GM19043 (cell line): ENCODE data around the gene SNRK.

Source experiments
- ATAC-seq: cut with Tn5 transposase; IDR thresholded peaks from one replicate; pipeline ENCODE4 v1.9.1; 2021; ENCODE audit warnings: low read depth; ENCODE audit not compliant: unreplicated experiment

SNRK gene

GRCh38 chr3:43307226-43307625, 20.9 kb downstream of the SNRK start:
- ATAC-seq = no peak

GRCh38 chr3:43307649-43308048, 21.3 kb downstream of the SNRK start:
- no peak for ATAC-seq

- no peak for ATAC-seq
Measured at GRCh38 chr3:43309372-43310305, 23.3 kb downstream of the SNRK start.

GRCh38 chr3:43316783-43317460, 30.6 kb downstream of the SNRK start:
- ATAC-seq = no peak

- ATAC-seq = no peak
Measured at GRCh38 chr3:43317461-43318316, 31.3 kb downstream of the SNRK start.

- no peak for ATAC-seq
Measured at GRCh38 chr3:43319376-43319775, 33.0 kb downstream of the SNRK start.

GRCh38 chr3:43319794-43320193, 33.5 kb downstream of the SNRK start:
- ATAC-seq = no peak

- no peak for ATAC-seq
Measured at GRCh38 chr3:43320288-43320687, 33.9 kb downstream of the SNRK start.

- ATAC-seq = no peak
Measured at GRCh38 chr3:43323541-43323940, 37.2 kb downstream of the SNRK start.

- peak; percentile 45 for ATAC-seq
Measured at GRCh38 chr3:43326891-43327581, 40.7 kb downstream of the SNRK start.

GRCh38 chr3:43327582-43327979, 41.2 kb downstream of the SNRK start:
- ATAC-seq = no peak

- no peak for ATAC-seq
Measured at GRCh38 chr3:43328653-43329052, 42.3 kb downstream of the SNRK start.

- no peak for ATAC-seq
Measured at GRCh38 chr3:43330981-43331380, 44.6 kb downstream of the SNRK start.

- ATAC-seq = no peak
Measured at GRCh38 chr3:43331381-43331780, 45.0 kb downstream of the SNRK start.

- no peak for ATAC-seq
Measured at GRCh38 chr3:43334976-43335375, 48.6 kb downstream of the SNRK start.

- ATAC-seq = no peak
Measured at GRCh38 chr3:43335799-43336198, 49.5 kb downstream of the SNRK start.

- ATAC-seq = no peak
Measured at GRCh38 chr3:43338295-43338694, 52.0 kb downstream of the SNRK start.

- no peak for ATAC-seq
Measured at GRCh38 chr3:43340403-43340802, 54.1 kb downstream of the SNRK start.

GRCh38 chr3:43341788-43342187, 55.4 kb downstream of the SNRK start:
- ATAC-seq = no peak

- ATAC-seq = no peak
Measured at GRCh38 chr3:43343185-43343584, 56.8 kb downstream of the SNRK start.
